DOHH2 (cell line): Measurements from ENCODE around the gene TNS1.
"Not testable (repeated sequence)": the region's sequence is repeated elsewhere in the genome, so short reads cannot be mapped to it uniquely, and the experiment has no call there.

Source experiments
- H3F3A ChIP-seq: fragments of 200-600 bp; sonication (generic), shearing (Covaris generic); 2 replicates; pipeline ENCODE4 v1.6.0; 2016; ENCODE audit warnings: antibody characterized with exemption, mild to moderate bottlenecking; ENCODE audit not compliant: control insufficient read depth, insufficient read depth
- H3K27ac ChIP-seq: fragments of 200-600 bp; sonication (generic); 2 replicates; pipeline ENCODE4 v1.5.1; 2014; ENCODE audit warnings: low read depth, mild to moderate bottlenecking, low read length, moderate library complexity
- H3K27me3 ChIP-seq: fragments of 200-600 bp; sonication (generic); 2 replicates; pipeline ENCODE4 v1.6.1; 2014; ENCODE audit warnings: mild to moderate bottlenecking, low read length, mixed read lengths; ENCODE audit not compliant: control insufficient read depth
- H3K36me3 ChIP-seq: fragments of 200-600 bp; sonication (generic); 2 replicates; pipeline ENCODE4 v1.6.1; 2014; ENCODE audit warnings: mild to moderate bottlenecking, low read length, moderate library complexity, mixed read lengths; ENCODE audit not compliant: control insufficient read depth
- H3K4me1 ChIP-seq: fragments of 200-600 bp; sonication (generic); 2 replicates; pipeline ENCODE4 v1.6.1; 2014; ENCODE audit warnings: mild to moderate bottlenecking, low read length, mixed read lengths; ENCODE audit not compliant: control insufficient read depth
- H3K4me2 ChIP-seq: fragments of 200-600 bp; sonication (generic); 2 replicates; pipeline ENCODE4 v1.6.0; 2014; ENCODE audit warnings: mild to moderate bottlenecking, low read length, moderate library complexity
- H3K4me3 ChIP-seq: fragments of 200-600 bp; sonication (generic); 2 replicates; pipeline ENCODE4 v1.5.1; 2014; ENCODE audit warnings: mild to moderate bottlenecking, low read length, mixed read lengths
- H3K79me2 ChIP-seq: fragments of 200-600 bp; sonication (generic); 2 replicates; pipeline ENCODE4 v1.6.1; 2014; ENCODE audit warnings: mild to moderate bottlenecking, low read length, mixed read lengths; ENCODE audit not compliant: control insufficient read depth
- H3K9me2 ChIP-seq: fragments of 200-600 bp; sonication (generic); replicated peaks from 2 replicates; pipeline ENCODE4 v1.6.1; 2014; ENCODE audit warnings: mild to moderate bottlenecking, low read length, mixed read lengths; ENCODE audit not compliant: control insufficient read depth
- H3K9me3 ChIP-seq: fragments of 200-600 bp; sonication (generic); 2 replicates; pipeline ENCODE4 v1.6.1; 2014; ENCODE audit warnings: antibody characterized with exemption, low read length, mixed read lengths; ENCODE audit not compliant: control insufficient read depth, insufficient read depth
- H4K20me1 ChIP-seq: fragments of 200-600 bp; sonication (generic); 2 replicates; pipeline ENCODE4 v1.6.0; 2014; ENCODE audit warnings: low read depth, mild to moderate bottlenecking, antibody characterized with exemption, low read length, moderate library complexity; ENCODE audit not compliant: control insufficient read depth, insufficient read depth
- CTCF ChIP-seq: fragments of 200-600 bp; sonication (generic); IDR thresholded peaks from one replicate; pipeline ENCODE4 v1.5.1; 2014; ENCODE audit warnings: antibody characterized with exemption, mild to moderate bottlenecking, low read depth, low read length; ENCODE audit not compliant: poor library complexity, severe bottlenecking
- EZH2phosphoT487 ChIP-seq: fragments of 200-600 bp; sonication (generic); IDR thresholded peaks from 2 replicates; pipeline ENCODE4 v1.6.1; 2017; ENCODE audit warnings: borderline replicate concordance, mild to moderate bottlenecking, antibody characterized with exemption, low read length, moderate library complexity, mixed read lengths

The TNS1 gene

DNA sequence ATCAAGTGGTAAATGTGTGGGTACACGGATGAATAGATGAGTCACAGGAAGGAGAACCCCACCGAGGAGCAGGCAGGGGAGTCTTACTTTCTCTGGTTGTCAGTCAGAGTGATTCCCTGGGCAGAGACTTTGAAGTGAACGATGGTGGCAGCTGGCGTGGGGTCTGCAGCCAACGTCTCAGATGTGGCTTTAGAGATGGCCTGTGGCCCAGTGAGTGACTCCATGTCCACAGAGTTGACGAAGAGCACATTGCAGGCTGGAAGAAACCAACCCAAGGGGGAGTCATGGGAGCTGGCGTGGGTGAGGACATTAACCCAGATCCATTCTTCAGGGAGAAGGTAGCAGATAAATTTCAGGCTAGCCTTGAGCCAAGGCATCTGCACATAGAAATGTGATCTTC lies 193.1 kb downstream of the TNS1 start:
- H3K4me3 ChIP-seq: no peak overlapping the region
- no peaks in the 10 kb centered on the region for H3K4me1 ChIP-seq
- no peaks in the 10 kb centered on the region for H4K20me1 ChIP-seq
- no peaks in the 10 kb centered on the region for H3K36me3 ChIP-seq
- H3K79me2 ChIP-seq: no peaks in the 10 kb centered on the region
- H3K4me2 ChIP-seq: no peak overlapping the region
- TF ChIP-seq EZH2phosphoT487 (no peak), CTCF (no peak)
- H3F3A ChIP-seq: no peaks in the 10 kb centered on the region
- H3K9me3 ChIP-seq: no peaks in the 10 kb centered on the region
- no peaks in the 10 kb centered on the region for H3K9me2 ChIP-seq
- no peak overlapping the region for H3K27ac ChIP-seq
- H3K27me3 ChIP-seq: peaks cover 5% of the 10 kb centered on the region; the same call in 1 of the 2 replicates

DNA sequence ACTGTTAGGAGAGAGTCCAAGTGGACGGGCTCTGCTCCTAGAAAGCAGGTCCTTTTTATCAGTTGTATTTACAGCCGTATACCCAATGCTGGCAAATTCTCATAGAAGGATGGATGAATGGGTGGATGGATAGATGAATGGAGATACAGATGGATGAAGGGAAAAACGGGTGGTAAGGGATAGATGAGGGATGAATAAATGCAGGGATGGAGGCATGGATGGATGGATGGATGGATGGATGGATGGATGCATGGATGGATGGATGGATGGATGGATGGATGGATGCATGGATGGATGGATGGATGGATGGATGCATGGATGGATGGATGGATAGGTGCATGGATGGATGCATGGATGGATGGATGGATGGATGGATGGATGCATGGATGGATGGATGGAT lies 193.8 kb downstream of the TNS1 start:
- H3K27ac ChIP-seq, H3K79me2 ChIP-seq, H3K9me3 ChIP-seq, H3F3A ChIP-seq, H3K4me3 ChIP-seq, H3K9me2 ChIP-seq, H3K36me3 ChIP-seq, H3K4me2 ChIP-seq, H3K4me1 ChIP-seq, H4K20me1 ChIP-seq, H3K27me3 ChIP-seq: not testable (repeated sequence)

DNA sequence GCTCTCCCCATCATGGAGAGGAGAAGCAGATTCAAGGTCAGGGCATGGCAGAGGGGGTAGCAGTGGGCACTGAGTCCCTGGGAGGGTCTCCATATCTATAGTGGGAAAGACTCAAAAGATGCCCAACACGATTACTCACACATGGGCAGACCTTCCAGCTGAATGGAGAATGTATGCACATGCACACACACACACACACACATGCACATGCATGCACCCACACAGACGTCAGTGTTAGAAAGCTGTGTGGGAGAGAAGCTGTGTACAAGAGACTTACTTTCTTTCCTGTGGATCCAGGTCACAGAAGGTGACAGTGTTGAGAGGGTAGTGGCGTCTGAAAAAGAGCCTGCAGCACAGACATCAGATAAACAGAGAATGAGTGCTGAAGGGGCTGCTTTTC lies 194.5 kb downstream of the TNS1 start:
- Histone ChIP-seq H3K36me3 (no peaks in the 10 kb centered on the region), H3K4me1 (no peaks in the 10 kb centered on the region), H3K27me3 (peaks cover 5% of the 10 kb centered on the region; the same call in 1 of the 2 replicates), H3F3A (no peaks in the 10 kb centered on the region), H3K4me2 (no peak overlapping the region), H3K27ac (no peak overlapping the region), H4K20me1 (no peaks in the 10 kb centered on the region), H3K79me2 (no peaks in the 10 kb centered on the region), H3K4me3 (no peak overlapping the region), H3K9me2 (no peaks in the 10 kb centered on the region), H3K9me3 (no peaks in the 10 kb centered on the region)
- no peak for TF ChIP-seq EZH2phosphoT487
- TF ChIP-seq CTCF: no peak

DNA sequence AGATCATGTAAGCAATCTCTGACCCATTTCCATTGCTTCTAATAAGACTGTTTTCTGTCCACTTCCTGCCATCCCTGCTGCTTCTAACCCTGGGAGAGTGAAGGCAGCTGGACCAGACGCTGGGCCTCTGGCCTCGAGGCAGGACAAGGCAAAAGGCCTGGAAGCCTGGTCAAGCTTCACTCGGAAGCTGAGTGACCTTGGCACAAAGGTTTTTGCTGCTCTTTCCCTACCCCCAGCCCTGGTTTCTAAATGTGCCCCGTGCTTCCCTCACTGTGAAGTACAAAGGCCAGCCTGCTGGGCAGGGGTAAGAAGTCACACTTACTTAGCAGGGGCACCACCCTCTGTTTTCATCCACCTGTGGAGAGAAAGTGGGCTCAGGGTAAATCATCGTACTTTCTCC lies 195.0 kb downstream of the TNS1 start:
- Histone ChIP-seq H3K4me3 (no peak overlapping the region), H3K9me3 (no peaks in the 10 kb centered on the region), H3K27ac (no peak overlapping the region), H3F3A (no peaks in the 10 kb centered on the region), H3K36me3 (no peaks in the 10 kb centered on the region), H3K4me1 (no peaks in the 10 kb centered on the region), H3K9me2 (no peaks in the 10 kb centered on the region), H3K27me3 (peaks cover 5% of the 10 kb centered on the region; the same call in 1 of the 2 replicates), H4K20me1 (no peaks in the 10 kb centered on the region), H3K79me2 (no peaks in the 10 kb centered on the region), H3K4me2 (no peak overlapping the region)
- no peak for TF ChIP-seq EZH2phosphoT487
- no peak for TF ChIP-seq CTCF
